ENCODE measurements around the gene GPRIN2.
A peak's percentile ranks its signal among the peaks of the same experiment; 100 is the strongest.
"Not testable (repeated sequence)": the region's sequence is repeated elsewhere in the genome, so short reads cannot be mapped to it uniquely, and the experiment has no call there.

GPRIN2 gene

GRCh38 chr10:46534828-46535524 is 21.5 kb downstream of the GPRIN2 start:
- no peak for DNase-seq

DNA sequence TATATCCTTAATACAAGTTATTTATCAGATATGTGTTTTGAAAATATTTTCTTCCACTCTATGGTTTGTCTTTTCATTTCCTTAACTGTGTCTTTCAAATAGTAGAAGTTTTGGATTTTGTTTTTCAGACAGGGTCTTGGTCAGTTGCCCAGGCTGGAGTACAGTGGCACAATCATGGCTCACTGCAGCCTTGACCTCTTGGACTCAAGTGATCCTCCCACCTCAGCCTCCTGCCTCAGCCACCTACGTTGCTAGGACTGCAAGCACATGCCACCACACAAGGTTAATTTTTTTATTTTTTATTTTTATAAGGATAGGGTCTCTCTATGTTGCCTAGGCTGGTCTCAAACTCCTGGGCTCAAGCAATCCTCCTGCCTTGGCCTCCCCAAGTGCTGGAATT is 24.2 kb downstream of the GPRIN2 start:
- not testable (repeated sequence) for DNase-seq

GRCh38 chr10:46530249-46531186 is 25.9 kb downstream of the GPRIN2 start:
- DNase-seq, result no peak

DNA sequence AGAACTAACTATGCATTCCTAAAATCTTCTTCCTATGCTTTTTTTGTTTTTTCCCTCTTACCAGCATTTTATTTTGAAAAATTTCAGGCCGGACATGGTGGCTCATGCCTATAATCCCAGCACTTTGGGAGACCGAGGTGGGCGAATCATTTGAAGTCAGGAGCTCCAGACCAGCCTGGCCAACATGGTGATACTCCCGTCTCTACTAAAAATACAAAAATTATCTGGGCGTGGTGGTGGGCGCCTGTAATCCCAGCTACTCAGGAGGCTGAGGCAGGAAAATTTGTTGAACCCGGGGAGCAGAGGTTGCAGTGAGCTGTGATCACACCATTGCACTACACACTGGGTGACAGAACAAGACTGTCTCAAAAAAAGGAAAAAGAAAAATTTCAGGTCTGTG is 26.7 kb downstream of the GPRIN2 start:
- not testable (repeated sequence) for DNase-seq

DNA sequence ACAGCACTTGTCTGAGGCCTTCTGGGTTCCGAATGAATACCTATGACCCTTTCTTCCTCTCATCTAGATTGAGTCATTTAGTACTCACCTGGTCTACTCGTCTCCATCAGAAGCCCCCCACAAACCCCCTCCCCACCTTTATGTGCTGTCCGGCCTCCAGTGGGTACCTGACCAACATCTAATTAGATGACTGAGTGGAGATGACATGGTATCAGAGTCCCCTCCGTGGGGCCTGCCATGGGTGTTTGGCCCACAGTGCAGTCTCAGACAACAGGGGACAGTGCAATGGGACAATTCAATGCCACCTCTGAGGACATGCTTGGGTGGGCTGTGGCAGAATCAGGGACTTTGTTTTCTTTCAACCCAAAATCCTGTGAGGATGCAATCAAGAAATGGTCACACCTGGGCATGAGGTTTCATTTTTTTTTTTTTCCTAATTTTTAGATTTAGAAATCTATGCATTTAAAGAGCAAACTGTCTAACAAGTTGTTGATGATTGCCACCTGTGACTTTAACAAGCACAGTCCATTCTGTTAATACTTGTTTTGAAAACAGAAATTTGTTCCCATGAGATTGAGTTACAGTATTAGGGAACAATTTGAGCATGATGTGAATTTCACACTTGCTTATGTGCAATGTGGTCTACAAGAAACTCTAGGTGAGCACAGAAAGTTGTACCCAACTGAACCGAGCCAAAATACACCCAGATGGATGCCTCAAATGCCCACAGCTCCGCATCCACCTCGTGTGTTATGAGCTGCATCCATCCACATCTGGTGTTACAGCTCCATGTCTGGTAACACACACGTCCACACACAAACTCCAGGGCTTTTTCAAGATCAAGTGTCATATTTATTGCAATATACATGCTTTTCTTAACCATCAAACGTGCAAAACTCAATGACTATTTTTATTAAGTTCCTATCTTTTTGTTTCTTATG is 27.5 kb downstream of the GPRIN2 start:
- no peak for DNase-seq

DNA sequence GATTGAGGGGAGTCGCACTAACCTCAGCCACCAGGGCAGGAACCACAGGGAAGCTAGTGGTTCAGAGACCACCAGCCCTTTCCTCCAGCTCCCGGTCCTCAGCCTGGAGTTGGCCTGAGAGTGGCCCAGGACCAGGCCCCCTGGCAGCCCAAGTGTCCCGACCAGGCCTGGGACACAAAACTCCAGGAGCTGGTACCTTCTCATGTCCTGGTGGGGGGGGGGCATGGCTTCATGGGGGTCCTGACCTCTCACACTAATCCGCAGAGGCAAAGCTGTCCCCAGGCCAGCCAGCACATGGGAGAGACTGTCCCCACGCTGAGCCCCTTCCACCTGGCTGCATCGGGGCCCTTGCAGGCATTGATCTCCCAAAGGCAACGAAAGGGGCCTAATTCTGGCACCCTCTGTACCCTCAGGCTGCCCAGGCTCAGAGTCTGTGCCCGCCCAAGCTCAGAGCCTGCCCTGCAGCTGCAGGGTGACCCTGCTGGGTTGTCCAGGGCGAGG is 28.2 kb downstream of the GPRIN2 start:
- DNase-seq, result peak in 1 of 2 donors; percentile 10

DNA sequence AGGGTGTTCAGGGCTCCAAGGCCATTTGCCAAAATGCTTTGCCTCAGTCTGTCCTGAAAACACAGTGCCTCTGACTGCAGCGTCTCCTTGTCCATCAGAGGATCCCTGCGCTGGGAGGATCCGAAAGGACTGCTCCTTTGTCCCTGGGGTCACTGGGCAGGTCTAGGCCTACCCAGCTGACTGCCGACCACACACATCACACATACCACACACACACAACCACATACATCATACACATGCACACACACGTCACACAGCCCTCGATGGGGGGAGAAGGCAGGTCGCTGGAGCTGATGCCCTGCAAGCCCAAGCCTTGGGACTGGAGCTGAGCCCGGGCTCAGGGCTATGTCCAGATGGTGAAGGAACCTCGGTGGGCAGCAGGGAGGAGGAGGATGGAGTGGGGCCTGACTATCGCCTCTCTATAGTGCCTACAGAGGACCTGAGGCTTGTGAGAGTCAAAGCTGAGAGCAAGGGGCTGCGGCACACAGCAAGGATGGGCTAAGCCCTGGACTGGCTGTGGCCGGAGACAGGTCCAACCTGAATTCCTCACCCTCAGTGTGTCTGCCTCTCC is 29.1 kb downstream of the GPRIN2 start:
- peak in 1 of 2 donors; percentile 11 for DNase-seq

DNA sequence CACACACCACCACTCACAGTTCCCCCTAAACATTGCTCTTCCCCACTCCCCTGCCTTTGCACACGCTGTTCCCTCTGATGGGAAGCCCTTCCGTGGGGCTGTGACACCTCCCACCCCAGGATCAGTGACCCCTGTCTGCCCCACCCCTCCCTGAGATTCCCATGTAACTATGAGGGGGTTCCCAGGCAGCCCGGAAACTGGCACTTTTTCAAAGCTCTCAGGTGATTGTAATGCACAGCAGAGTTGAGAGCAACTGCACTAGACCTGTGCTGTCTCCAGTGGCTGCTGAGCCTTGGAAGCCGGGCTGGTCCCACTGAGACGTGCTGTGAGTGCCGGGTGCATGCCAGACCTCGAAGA is 29.8 kb downstream of the GPRIN2 start:
- peak in 1 of 2 donors; percentile 10 for DNase-seq

GRCh38 chr10:46525824-46526681 is 30.4 kb downstream of the GPRIN2 start:
- DNase-seq, result no peak

DNA sequence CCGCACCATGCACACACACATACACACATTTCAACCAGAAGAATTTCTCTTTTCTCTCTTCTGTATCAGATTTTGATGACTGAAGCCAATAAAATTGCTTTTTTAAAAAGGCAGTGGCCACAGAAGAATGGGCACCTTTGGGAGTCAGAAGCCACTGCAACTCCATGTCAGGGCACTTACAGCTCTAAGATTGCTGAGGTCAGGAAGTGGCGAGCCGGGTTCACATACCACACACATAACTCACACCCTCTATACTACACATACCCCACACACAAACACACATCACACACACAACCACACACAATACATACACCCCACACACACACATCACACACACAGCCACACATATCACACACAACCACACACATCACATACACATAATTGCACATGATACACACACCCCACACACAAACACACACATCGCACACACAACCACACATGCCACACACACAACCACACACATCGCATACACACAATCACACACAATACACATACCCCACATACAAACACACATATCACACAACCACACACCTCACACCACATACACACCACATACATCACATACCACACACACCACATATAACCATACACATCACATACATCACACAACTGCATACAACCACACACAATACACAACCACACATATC is 31.2 kb downstream of the GPRIN2 start:
- peak in 1 of 2 donors; percentile 9 for DNase-seq

DNA sequence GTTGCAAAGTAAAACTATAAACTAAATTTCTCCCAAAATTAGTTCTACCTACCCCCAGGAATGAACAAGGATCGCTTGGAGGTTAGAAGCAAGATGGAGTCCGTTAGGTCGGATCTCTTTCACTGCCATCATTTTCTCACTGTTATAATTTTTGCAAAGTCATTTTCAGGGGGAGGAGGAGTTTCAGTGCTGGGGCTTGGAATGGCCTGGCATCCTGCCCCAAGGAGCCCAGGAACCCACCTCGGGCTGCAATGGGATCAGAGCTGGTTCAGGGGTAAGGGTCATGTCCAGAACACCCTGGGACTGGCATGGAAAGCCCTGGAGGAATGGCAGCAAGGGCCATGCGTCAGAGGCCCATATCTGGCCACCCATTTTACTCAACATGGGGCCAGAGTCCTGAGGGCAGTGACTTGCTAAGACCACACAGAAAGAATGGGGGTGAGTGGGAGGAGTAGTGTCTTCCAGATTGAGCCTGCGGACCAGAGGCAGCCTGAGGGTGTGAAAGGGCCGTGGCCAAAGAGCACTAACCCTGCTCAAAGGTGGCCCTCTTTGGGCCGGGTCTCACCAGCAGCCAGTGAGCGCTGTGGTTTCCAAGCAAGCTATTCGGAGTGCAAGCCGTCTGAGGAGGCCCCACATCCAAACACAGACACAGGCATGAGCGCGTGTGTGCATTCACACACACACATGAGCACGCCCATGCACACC is 31.8 kb downstream of the GPRIN2 start:
- DNase-seq, result peak in 1 of 2 donors; percentile 10

GRCh38 chr10:46523962-46524471 is 32.4 kb downstream of the GPRIN2 start:
- DNase-seq, result peak in 1 of 2 donors; percentile 10

DNA sequence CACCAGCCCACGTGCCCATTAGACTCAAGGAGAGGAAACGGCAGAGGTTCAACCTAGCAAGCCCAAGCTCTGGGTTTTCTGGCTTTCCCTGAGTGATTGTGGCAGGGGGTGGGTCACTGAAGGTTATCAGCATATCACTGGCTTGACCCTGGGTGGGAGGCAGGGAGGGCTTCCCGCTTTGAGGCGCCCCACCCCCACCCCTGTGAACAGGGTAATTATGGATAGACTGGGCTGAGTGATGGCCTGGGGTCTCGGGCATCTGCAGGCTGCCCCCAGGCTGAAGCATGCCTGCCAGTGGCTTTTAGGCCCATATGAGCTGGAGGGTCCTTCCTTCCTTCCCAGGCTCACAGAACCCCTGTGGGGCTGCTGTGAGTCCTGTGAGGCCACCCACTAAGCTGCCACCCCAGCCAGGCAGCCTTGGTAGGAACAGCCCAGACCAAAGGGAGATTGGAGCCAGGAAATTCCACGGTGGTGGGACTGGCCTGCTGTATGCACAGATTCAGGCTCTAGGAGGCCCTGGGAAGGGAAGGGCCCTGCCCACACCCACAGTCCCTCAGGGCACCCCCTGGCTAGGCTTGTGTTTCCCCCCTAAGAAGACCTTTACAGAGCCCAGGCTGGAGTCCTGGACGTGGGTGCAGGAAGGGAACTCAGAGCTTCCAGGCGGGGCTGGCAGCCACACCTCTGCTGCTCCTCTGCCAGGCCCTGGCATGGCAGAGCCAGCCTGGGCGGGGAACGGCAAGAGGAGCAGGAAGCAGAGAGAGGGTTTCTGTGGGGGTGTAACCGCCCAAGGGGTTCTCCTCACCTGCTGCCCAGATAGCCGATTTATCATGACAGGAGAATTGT is 33.1 kb downstream of the GPRIN2 start:
- DNase-seq, result peak in 1 of 2 donors; percentile 11

GRCh38 chr10:46522295-46523118 is 34.0 kb downstream of the GPRIN2 start:
- no peak for DNase-seq

DNA sequence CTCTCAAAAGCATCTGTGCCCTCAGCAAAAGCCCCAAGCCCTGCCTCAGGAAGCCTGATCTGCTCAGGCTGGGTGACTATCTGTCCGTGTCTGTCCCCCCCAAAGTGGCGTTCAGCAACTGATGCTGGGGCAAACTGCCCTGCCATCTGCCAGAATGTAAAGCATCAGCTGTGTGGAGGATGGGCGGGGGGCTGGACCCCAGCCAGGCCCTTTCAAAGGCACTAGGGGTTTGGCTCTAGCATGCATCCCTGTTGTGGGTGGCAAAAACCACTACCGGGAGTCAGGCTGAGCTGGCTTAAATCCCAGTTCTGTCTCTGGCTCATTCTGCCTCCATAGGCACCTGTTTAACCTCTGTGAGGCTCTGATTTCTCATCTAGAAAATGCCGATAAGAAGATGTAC is 35.5 kb downstream of the GPRIN2 start:
- peak in 1 of 2 donors; percentile 10 for DNase-seq

DNA sequence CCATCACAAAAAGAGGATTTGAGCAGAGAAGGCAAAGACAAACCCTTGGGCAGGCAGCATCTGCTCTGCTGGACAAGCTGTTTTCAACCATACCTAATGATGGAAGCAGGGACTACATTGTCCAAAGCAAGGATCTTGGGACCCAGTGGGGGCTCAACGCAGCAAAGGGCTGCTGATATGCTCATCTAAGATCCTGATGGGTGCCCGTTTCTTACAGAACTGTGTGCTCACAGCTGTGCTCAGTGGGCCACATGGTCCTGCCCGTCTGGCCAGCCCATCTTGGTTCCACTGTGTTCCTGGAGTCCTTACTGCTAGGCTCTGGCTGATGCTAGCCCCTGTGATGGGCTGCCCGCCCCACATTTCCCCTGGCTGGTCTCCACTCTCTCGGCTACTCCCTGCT is 36.1 kb downstream of the GPRIN2 start:
- DNase-seq, result no peak

DNA sequence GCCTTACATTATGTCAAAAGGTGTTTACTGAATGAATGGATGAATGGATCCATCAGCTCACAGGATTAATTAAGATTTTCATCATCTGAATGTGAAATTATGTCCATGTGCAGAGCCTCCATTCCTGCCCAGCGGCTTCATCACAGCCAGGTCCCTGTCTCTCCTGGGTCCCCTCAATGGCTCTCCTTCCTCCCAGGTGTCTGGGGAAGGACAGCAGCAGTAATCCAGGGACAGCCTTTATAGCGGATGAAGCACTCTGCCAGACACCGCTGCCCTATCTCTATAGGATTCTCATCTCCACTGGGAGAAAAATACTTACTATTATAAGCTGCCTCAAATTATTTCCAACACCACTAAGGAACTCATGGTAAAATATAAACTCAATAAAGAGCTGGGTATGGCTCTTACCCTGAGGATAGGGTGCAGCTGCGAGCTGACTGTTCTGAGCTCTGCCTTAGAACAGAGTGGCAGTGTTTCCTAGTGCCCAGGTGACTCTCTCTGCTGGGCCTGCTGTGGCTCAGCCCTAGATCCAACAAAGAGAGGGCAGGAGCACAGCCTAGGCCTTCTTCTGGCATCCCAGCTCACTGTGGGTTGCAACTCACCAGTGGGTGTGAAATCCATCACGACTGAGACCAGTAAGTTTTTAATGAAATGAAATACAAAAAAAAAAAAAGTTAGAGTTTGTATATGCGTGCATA is 38.3 kb downstream of the GPRIN2 start:
- DNase-seq, result peak in 1 of 2 donors; percentile 10

Data from CD4-positive, alpha-beta T cell treated with Interleukin-4 for 1 hour (primary cell).